Left lung (tissue), 10 donors: Measurements from ENCODE around the gene TSEN34. TPM values are rescaled to one million over a fixed set of nuclear protein-coding genes. Genes with fewer than 3 reads are reported as not detected.

Experiments
- ATAC-seq: fragments of 200-7000 bp; cut with Tn5 transposase; one replicate; pipeline ENCODE4 v1.9.1; 2020; ENCODE audit warnings: moderate library complexity
- DNase-seq, 4 donors: peaks; one replicate each; pipeline ENCODE4 v3.0.0-alpha.2; 2013 to 2020
- H3K27ac ChIP-seq, 2 donors: fragments of 200-600 bp; sonication (generic) in 1 of 2; one replicate each; pipeline versions ENCODE4 v1.5.0 to v1.8.0; 2020 to 2021
- H3K27me3 ChIP-seq, 2 donors: fragments of 200-600 bp; sonication (generic) in 1 of 2; one replicate each; pipeline versions ENCODE4 v1.5.0 to v1.8.0; 2020 to 2021
- H3K36me3 ChIP-seq, 2 donors: fragments of 200-600 bp; sonication (generic) in 1 of 2; one replicate each; pipeline versions ENCODE4 v1.5.0 to v1.8.0; 2020 to 2021
- H3K4me1 ChIP-seq, 2 donors: fragments of 200-600 bp; one replicate each; pipeline ENCODE4 v1.8.0; 2021
- H3K4me3 ChIP-seq, 2 donors: fragments of 200-600 bp; sonication (generic) in 1 of 2; one replicate each; pipeline versions ENCODE4 v1.5.0 to v1.8.0; 2020 to 2021; ENCODE audit warnings: mild to moderate bottlenecking in 1 of 2
- H3K9me3 ChIP-seq, 2 donors: fragments of 200-600 bp; sonication (generic) in 1 of 2; one replicate each; pipeline versions ENCODE4 v1.5.0 to v1.8.0; 2020 to 2021
- intact Hi-C, 2 donors: fragments of 100-400 bp; cut with DNase I; formaldehyde crosslinking; loops; one replicate each; pipeline versions ENCODE4 v1.11.2 to v1.14.2; 2022
- polyA plus RNA-seq, 6 donors: library from polyadenylated mRNA; unstranded; fragments of 120-200 nt; gene quantifications; one replicate each; pipeline ENCODE4 v1.2.1, GENCODE V29; 2013; ENCODE audit not compliant: insufficient read length in 6 of 6
- total RNA-seq, 2 donors: library from RNA; stranded (reverse); fragmentation: NEBNext Ultra II Directional; extraction: Animal tissue kit (Norgen Biotek cat#: 25700); gene quantifications; one replicate each; pipeline ENCODE4 v1.2.1, GENCODE V29; 2021
- TF ChIP-seq, protein P1 (sequence below), 2 donors: fragments of 200-600 bp; sonication (generic) in 1 of 2; IDR thresholded peaks; one replicate each; pipeline versions ENCODE4 v1.5.0 to v1.8.0; 2021; ENCODE audit warnings: antibody characterized with exemption in 2 of 2
- donor health status: DM: no; HTN: yes; CAD: no.
- donor health status: DM: no; HTN: no; CAD: no.

The TSEN34 gene
- total and polyA plus RNA-seq, 8 donors, result 32.2 to 60.6 (median 42.0) TPM

DNA sequence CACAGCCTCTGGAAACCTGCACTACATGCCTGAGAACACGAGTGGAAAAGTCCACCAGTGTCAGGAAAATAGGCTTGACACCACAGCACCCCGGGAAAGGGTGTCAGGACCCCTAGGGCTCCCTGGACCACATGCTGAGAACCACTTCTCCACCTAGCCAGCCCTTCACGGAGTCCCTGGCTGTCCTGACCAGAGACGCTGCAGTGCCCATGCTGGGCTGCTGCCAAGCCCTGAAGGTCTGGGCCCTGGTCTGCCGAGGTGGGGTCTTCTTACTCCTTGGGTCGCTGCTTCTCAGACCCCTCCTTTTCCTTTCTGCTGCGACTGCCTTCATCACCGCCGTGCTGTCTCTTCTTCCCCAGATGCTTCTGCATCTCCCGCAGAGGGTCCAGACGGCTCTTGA lies 34.6 kb upstream of the TSEN34 start:
- H3K27ac ChIP-seq, result no peak overlapping the region
- TF ChIP-seq, protein P1, sequence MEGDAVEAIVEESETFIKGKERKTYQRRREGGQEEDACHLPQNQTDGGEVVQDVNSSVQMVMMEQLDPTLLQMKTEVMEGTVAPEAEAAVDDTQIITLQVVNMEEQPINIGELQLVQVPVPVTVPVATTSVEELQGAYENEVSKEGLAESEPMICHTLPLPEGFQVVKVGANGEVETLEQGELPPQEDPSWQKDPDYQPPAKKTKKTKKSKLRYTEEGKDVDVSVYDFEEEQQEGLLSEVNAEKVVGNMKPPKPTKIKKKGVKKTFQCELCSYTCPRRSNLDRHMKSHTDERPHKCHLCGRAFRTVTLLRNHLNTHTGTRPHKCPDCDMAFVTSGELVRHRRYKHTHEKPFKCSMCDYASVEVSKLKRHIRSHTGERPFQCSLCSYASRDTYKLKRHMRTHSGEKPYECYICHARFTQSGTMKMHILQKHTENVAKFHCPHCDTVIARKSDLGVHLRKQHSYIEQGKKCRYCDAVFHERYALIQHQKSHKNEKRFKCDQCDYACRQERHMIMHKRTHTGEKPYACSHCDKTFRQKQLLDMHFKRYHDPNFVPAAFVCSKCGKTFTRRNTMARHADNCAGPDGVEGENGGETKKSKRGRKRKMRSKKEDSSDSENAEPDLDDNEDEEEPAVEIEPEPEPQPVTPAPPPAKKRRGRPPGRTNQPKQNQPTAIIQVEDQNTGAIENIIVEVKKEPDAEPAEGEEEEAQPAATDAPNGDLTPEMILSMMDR (IDR thresholded peaks at IDR 0.05), result no peak
- peaks cover 0 to 68% of the 10 kb centered on the region in 2 donors for H3K36me3 ChIP-seq

DNA sequence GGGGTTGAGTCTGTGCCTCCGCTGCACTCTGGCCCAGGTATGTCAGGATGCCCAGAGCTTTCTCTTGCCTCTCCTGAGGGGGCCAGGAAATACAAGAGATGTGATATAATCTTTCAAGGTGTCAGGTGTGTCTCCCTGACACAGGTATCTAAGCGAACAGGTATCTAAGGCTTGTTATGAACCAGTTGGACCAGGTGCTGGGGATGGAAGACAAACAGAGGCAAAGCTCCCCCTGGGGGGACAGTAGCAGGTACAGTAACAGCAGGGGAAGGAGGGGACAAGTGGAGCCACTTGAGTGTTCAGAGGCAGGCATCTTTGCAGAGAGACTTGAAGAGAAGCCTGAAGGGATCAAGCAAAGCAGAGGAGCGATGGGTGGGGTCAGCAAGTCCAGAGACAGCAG lies 34.2 kb upstream of the TSEN34 start:
- intact Hi-C loops, result no loop called here
- H3K27me3 ChIP-seq, result no peaks in the 10 kb centered on the region
- H3K4me1 ChIP-seq, result peaks cover 20 to 39% of the 10 kb centered on the region in 2 donors
- DNase-seq (no peak), ATAC-seq (no peak)
- TF ChIP-seq, protein P1 (IDR thresholded peaks at IDR 0.05), result no peak
- H3K36me3 ChIP-seq, result peaks cover 0 to 63% of the 10 kb centered on the region in 2 donors
- H3K27ac ChIP-seq, result no peak overlapping the region
- H3K4me3 ChIP-seq, result no peak overlapping the region
- no peaks in the 10 kb centered on the region for H3K9me3 ChIP-seq

More for the DNA sequence above, 34.6 kb upstream of the TSEN34 start:
- ATAC-seq (no peak), DNase-seq (no peak)
- Histone ChIP-seq H3K4me3 (no peak overlapping the region), H3K27me3 (no peaks in the 10 kb centered on the region), H3K9me3 (no peaks in the 10 kb centered on the region), H3K4me1 (peaks cover 20 to 34% of the 10 kb centered on the region in 2 donors)
- intact Hi-C loops, result no loop called here

DNA sequence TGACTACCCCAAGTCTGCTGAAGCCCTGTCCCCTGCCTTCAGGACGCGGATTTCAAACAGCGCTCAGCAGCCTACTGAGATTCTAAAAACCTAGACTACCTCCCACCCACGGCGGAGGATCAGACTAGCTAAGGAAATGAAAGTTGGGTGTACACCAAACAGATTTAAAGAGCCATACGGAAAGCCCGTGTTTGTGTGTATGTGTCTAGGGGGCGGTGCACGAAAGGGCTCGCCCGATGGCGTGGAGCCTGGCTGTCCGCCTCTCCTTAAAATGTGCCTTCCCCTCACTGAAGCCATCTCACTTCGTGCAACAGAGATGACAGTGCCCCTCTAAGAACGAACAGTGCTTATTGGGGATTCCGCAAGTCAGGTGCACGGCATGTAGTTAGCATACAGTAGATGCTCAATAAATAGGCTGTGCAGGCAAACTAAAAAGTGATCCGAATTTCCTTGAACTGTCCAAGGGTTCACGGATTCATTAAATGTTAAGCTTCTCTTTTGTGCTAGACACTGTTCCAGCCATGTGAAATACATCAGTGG lies 32.2 kb upstream of the TSEN34 start:
- TF ChIP-seq, protein P1 (IDR thresholded peaks at IDR 0.05), result no peak
- H3K36me3 ChIP-seq, result peaks cover 0 to 44% of the 10 kb centered on the region in 2 donors
- intact Hi-C loops, result no loop called here
- no peaks in the 10 kb centered on the region for H3K9me3 ChIP-seq
- DNase-seq (peak in 1 of 4 donors; percentile 57), ATAC-seq (no peak)
- peak overlapping the region; percentile 93 to 94 for H3K27ac ChIP-seq
- H3K4me1 ChIP-seq, result peaks cover 25 to 58% of the 10 kb centered on the region in 2 donors
- peak overlapping the region; percentile 61 to 70 for H3K4me3 ChIP-seq
- H3K27me3 ChIP-seq, result no peaks in the 10 kb centered on the region

DNA sequence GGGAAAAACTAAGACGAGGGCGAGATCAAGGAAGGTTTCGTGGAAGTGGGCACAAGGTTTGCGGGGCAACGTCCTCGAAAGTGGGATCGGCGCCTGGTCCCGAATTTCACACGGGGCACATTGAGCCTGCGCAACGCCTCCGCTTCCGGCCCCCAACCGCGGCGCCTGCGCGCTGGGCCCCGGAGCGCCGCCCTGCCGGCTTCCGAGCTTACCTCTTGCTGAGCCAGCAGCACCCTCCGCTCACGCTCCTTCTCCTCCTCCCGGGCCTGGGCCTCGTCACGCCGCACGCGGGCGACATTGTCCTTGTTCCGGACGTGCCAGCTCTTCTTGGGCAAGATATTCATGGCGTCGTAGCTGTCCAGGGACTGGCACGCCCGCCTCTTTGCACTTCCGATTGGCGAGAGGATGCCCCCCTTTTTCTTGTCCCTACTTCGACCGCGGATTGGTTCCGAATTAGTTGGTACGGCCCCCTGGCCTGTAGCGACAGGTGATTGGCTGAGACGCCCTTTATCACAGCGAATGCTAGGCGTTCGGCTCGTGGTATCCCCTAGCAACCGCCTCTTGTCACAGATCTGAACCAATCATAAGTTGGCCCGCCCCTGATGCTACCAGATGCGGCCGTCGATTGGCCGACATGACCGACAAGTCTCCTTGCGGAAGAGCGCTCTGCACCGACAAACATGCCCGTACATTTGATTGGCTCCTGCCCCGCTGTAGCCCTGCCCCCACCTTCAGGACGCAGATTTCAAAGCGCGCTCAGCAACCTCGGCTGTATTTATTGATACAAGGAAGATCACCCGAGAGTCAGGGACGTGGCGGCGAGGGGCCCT lies 31.5 kb upstream of the TSEN34 start, which contains the start of gene LENG1:
TSS of gene LENG1 (minus strand) at position 370 of the 830 bp plus-strand sequence. CDS start at position 344, 26 bp downstream.
- no peaks in the 10 kb centered on the region for H3K9me3 ChIP-seq
- H3K4me1 ChIP-seq, result peaks cover 31 to 65% of the 10 kb centered on the region in 2 donors
- peak; percentile 95 to 100 (median 100) for DNase-seq
- H3K27me3 ChIP-seq, result peaks cover 0 to 5% of the 10 kb centered on the region in 2 donors
- ATAC-seq, result peak; percentile 86
- peak within 1 kb of the TSS; percentile 93 to 94 for H3K27ac ChIP-seq
- peak within 1 kb of the TSS; percentile 61 to 70 for H3K4me3 ChIP-seq
- H3K36me3 ChIP-seq, result peaks cover 0 to 37% of the 10 kb centered on the region in 2 donors
- TF ChIP-seq, protein P1 (IDR thresholded peaks at IDR 0.05), result peak; percentile 13 to 22
- intact Hi-C loops, result no loop called here
